Embryonic facial prominence (tissue), 1 donor: ENCODE measurements around the gene TNRC18.

Source experiments
- DNase-seq: peaks from one replicate; pipeline ENCODE4 v3.0.0-alpha.2; 2016; ENCODE audit errors: extremely low spot score

The TNRC18 gene

GRCh38 chr7:5452470-5452899 lies 28.9 kb upstream of the TNRC18 start:
- no peak for DNase-seq

GRCh38 chr7:5451391-5451790 lies 27.8 kb upstream of the TNRC18 start:
- no peak for DNase-seq

GRCh38 chr7:5450549-5451327 lies 27.1 kb upstream of the TNRC18 start:
- peak; percentile 56 for DNase-seq

GRCh38 chr7:5448378-5449037 lies 24.9 kb upstream of the TNRC18 start:
- DNase-seq, result no peak

GRCh38 chr7:5445981-5446594 lies 22.5 kb upstream of the TNRC18 start:
- no peak for DNase-seq

GRCh38 chr7:5443678-5444077 lies 20.0 kb upstream of the TNRC18 start:
- no peak for DNase-seq

GRCh38 chr7:5442757-5443305 lies 19.2 kb upstream of the TNRC18 start:
- DNase-seq, result no peak

- DNase-seq, result no peak
These were observed 18.3 kb upstream of the TNRC18 start for GRCh38 chr7:5441840-5442503.

- peak; percentile 1 for DNase-seq
These were observed 16.2 kb upstream of the TNRC18 start for GRCh38 chr7:5439572-5440496.

GRCh38 chr7:5439209-5439571 lies 15.6 kb upstream of the TNRC18 start:
- DNase-seq, result no peak

GRCh38 chr7:5437987-5438386 lies 14.4 kb upstream of the TNRC18 start:
- DNase-seq, result no peak

- no peak for DNase-seq
These were observed 13.8 kb upstream of the TNRC18 start for GRCh38 chr7:5437348-5437892.

- no peak for DNase-seq
These were observed 12.5 kb upstream of the TNRC18 start for GRCh38 chr7:5436003-5436678.

- no peak for DNase-seq
These were observed 11.8 kb upstream of the TNRC18 start for GRCh38 chr7:5435291-5436002.

GRCh38 chr7:5433181-5433580 lies 9.5 kb upstream of the TNRC18 start:
- DNase-seq, result no peak

GRCh38 chr7:5432691-5433090 lies 9.1 kb upstream of the TNRC18 start:
- no peak for DNase-seq

- DNase-seq, result no peak
These were observed 8.0 kb upstream of the TNRC18 start for GRCh38 chr7:5431560-5432015.

GRCh38 chr7:5430612-5430947 lies 6.9 kb upstream of the TNRC18 start:
- no peak for DNase-seq

GRCh38 chr7:5429857-5430611 lies 6.4 kb upstream of the TNRC18 start:
- DNase-seq, result peak; percentile 69
